ENCODE results near the gene CBX2.

- TF ChIP-seq, protein P1, sequence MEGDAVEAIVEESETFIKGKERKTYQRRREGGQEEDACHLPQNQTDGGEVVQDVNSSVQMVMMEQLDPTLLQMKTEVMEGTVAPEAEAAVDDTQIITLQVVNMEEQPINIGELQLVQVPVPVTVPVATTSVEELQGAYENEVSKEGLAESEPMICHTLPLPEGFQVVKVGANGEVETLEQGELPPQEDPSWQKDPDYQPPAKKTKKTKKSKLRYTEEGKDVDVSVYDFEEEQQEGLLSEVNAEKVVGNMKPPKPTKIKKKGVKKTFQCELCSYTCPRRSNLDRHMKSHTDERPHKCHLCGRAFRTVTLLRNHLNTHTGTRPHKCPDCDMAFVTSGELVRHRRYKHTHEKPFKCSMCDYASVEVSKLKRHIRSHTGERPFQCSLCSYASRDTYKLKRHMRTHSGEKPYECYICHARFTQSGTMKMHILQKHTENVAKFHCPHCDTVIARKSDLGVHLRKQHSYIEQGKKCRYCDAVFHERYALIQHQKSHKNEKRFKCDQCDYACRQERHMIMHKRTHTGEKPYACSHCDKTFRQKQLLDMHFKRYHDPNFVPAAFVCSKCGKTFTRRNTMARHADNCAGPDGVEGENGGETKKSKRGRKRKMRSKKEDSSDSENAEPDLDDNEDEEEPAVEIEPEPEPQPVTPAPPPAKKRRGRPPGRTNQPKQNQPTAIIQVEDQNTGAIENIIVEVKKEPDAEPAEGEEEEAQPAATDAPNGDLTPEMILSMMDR (IDR thresholded peaks at IDR 0.05), result no peak
- TF ChIP-seq POLR2A (IDR thresholded peaks at IDR 0.05), result no peak
Measured at GRCh38 chr17:79829004-79829403, 51.1 kb downstream of the CBX2 start.
